ENCODE measurements around the gene CCNJ. TPM values are rescaled to one million over a fixed set of nuclear protein-coding genes. Genes with fewer than 3 reads are reported as not detected.

The CCNJ gene
- total RNA-seq, 1 experiment from 2014 or later, result 15.2 TPM

GRCh38 chr10:96023168-96023567 lies 20.2 kb upstream of the CCNJ start:
- no peak for ATAC-seq
- Histone ChIP-seq H3K9me3 (ENCODE audit: control insufficient read depth, insufficient read depth, low read depth, low read length) (no peaks in the 10 kb centered on the region), H3K4me1 (ENCODE audit: control insufficient read depth, insufficient read depth, low read length) (no peaks in the 10 kb centered on the region), H3K36me3 (ENCODE audit: control insufficient read depth, insufficient read depth, low read length) (no peaks in the 10 kb centered on the region), H3K27ac (ENCODE audit: low read length) (no peak overlapping the region), H3K27me3 (ENCODE audit: control insufficient read depth, insufficient read depth, low read length) (no peaks in the 10 kb centered on the region; the same call in 1 of the 2 replicates), H3K4me3 (ENCODE audit: low read depth in 2 of 2, low read length in 2 of 2) (no peak overlapping the region)
- ChIA-PET POLR2A (no interaction called here), CTCF (interaction anchor here (0.6 kb wide), 1 partner anchor 23 kb away, joined by 3 read pairs; no protein-coding TSS in a partner anchor)
- TF ChIP-seq REST (IDR thresholded peaks at IDR 0.05; ENCODE audit: insufficient read depth in 1 of 2, low read depth in 2 of 2, low read length in 1 of 2) (no peak), TCF7L2 (IDR thresholded peaks at IDR 0.05; ENCODE audit: low read depth, low read length) (no peak), CTCF (IDR thresholded peaks at IDR 0.05) (no peak), POLR2AphosphoS5 (IDR thresholded peaks at IDR 0.05; ENCODE audit: low read depth, low read length) (no peak), SIN3A (IDR thresholded peaks at IDR 0.05; ENCODE audit: borderline replicate concordance, insufficient read depth, low read depth, low read length) (no peak)
- DNase-seq (ENCODE audit: low read depth, low spot score), result no peak
- in situ Hi-C loops (cut with HindIII; ENCODE audit: low pct_unique_long_range_greater_than_20kb, low sequenced_read_pairs) (no loop called here), intact Hi-C loops (cut with micrococcal nuclease; ENCODE audit: unreplicated experiment) (no loop called here)
- no TSS peak for BruUV-seq (replicated peaks)

GRCh38 chr10:96025566-96025965 lies 17.8 kb upstream of the CCNJ start:
- TF ChIP-seq TCF7L2 (IDR thresholded peaks at IDR 0.05; ENCODE audit: low read depth, low read length) (no peak), CTCF (IDR thresholded peaks at IDR 0.05) (peak; percentile 42; the same call in 1 of the 2 replicates), REST (IDR thresholded peaks at IDR 0.05; ENCODE audit: insufficient read depth in 1 of 2, low read depth in 2 of 2, low read length in 1 of 2) (no peak), SIN3A (IDR thresholded peaks at IDR 0.05; ENCODE audit: borderline replicate concordance, insufficient read depth, low read depth, low read length) (no peak), POLR2AphosphoS5 (IDR thresholded peaks at IDR 0.05; ENCODE audit: low read depth, low read length) (no peak)
- no peak for DNase-seq (ENCODE audit: low read depth, low spot score)
- in situ Hi-C loops (cut with HindIII; ENCODE audit: low pct_unique_long_range_greater_than_20kb, low sequenced_read_pairs), result no loop called here

More at GRCh38 chr10:96025566-96025965, 17.8 kb upstream of the CCNJ start:
- intact Hi-C loops (cut with micrococcal nuclease; ENCODE audit: unreplicated experiment), result no loop called here
- Histone ChIP-seq H3K27me3 (ENCODE audit: control insufficient read depth, insufficient read depth, low read length) (no peaks in the 10 kb centered on the region; the same call in 1 of the 2 replicates), H3K4me3 (ENCODE audit: low read depth in 2 of 2, low read length in 2 of 2) (no peak overlapping the region), H3K27ac (ENCODE audit: low read length) (no peak overlapping the region), H3K4me1 (ENCODE audit: control insufficient read depth, insufficient read depth, low read length) (no peaks in the 10 kb centered on the region), H3K36me3 (ENCODE audit: control insufficient read depth, insufficient read depth, low read length) (no peaks in the 10 kb centered on the region), H3K9me3 (ENCODE audit: control insufficient read depth, insufficient read depth, low read depth, low read length) (no peaks in the 10 kb centered on the region)
- CTCF ChIA-PET, result interaction anchor here (0.6 kb wide), 1 partner anchor 273 kb away, joined by 3 read pairs; no protein-coding TSS in a partner anchor
- POLR2A ChIA-PET, result no interaction called here
- no TSS peak for BruUV-seq (replicated peaks)
- ATAC-seq, result peak; percentile 94

Data from Panc1 (cell line).